ENCODE results near the gene IFT43.
A peak's percentile ranks its signal among the peaks of the same experiment; 100 is the strongest.

The IFT43 gene

GRCh38 chr14:75985618-75986438 is at the start of gene IFT43:
IFT43 (plus strand) TSS chr14:75985763; CDS start chr14:75985787, 24 bp downstream.
- peak within 1 kb of the TSS; percentile 84 for H3K4me3 Mint-ChIP-seq
- peaks cover 22% of the 10 kb centered on the region for H3K4me1 Mint-ChIP-seq
- H3K36me3 Mint-ChIP-seq, result peaks cover 15% of the 10 kb centered on the region
- no peaks in the 10 kb centered on the region for H3K9me3 Mint-ChIP-seq
- no peaks in the 10 kb centered on the region for H3K27me3 Mint-ChIP-seq
- ATAC-seq, result peak; percentile 86
- peak within 1 kb of the TSS; percentile 77 for H3K27ac Mint-ChIP-seq

- Mint-ChIP-seq H3K36me3 (peaks cover 26% of the 10 kb centered on the region), H3K4me3 (no peak overlapping the region), H3K9me3 (no peaks in the 10 kb centered on the region)
Measured at GRCh38 chr14:75939200-75939599, 46.4 kb upstream of the IFT43 start.

GRCh38 chr14:75941030-75941429 is 44.5 kb upstream of the IFT43 start:
- Mint-ChIP-seq H3K4me3 (no peak overlapping the region), H3K4me1 (no peaks in the 10 kb centered on the region), H3K27me3 (no peaks in the 10 kb centered on the region), H3K36me3 (peaks cover 27% of the 10 kb centered on the region), H3K27ac (no peak overlapping the region), H3K9me3 (no peaks in the 10 kb centered on the region)
- no peak for ATAC-seq

More at GRCh38 chr14:75939200-75939599, 46.4 kb upstream of the IFT43 start:
- Mint-ChIP-seq H3K27me3 (no peaks in the 10 kb centered on the region), H3K4me1 (peaks cover 13% of the 10 kb centered on the region), H3K27ac (no peak overlapping the region)
- no peak for ATAC-seq

GRCh38 chr14:75944607-75945241 is 40.8 kb upstream of the IFT43 start:
- Mint-ChIP-seq H3K4me3 (no peak overlapping the region), H3K27me3 (no peaks in the 10 kb centered on the region), H3K36me3 (peaks cover 16% of the 10 kb centered on the region), H3K27ac (no peak overlapping the region), H3K4me1 (no peaks in the 10 kb centered on the region), H3K9me3 (no peaks in the 10 kb centered on the region)
- ATAC-seq, result no peak

- ATAC-seq, result no peak
- peaks cover 20% of the 10 kb centered on the region for H3K36me3 Mint-ChIP-seq
- H3K27me3 Mint-ChIP-seq, result no peaks in the 10 kb centered on the region
- no peaks in the 10 kb centered on the region for H3K4me1 Mint-ChIP-seq
- H3K27ac Mint-ChIP-seq, result no peak overlapping the region
- no peak overlapping the region for H3K4me3 Mint-ChIP-seq
- H3K9me3 Mint-ChIP-seq, result no peaks in the 10 kb centered on the region
Measured at GRCh38 chr14:75946785-75947184, 38.8 kb upstream of the IFT43 start.

- Mint-ChIP-seq H3K4me3 (no peak overlapping the region), H3K27me3 (no peaks in the 10 kb centered on the region), H3K36me3 (peaks cover 12% of the 10 kb centered on the region), H3K27ac (no peak overlapping the region), H3K4me1 (no peaks in the 10 kb centered on the region), H3K9me3 (peaks cover 7% of the 10 kb centered on the region)
- no peak for ATAC-seq
Measured at GRCh38 chr14:75952489-75952888, 33.1 kb upstream of the IFT43 start.

GRCh38 chr14:75959031-75959430 is 26.5 kb upstream of the IFT43 start:
- H3K27me3 Mint-ChIP-seq, result no peaks in the 10 kb centered on the region
- no peak for ATAC-seq
- H3K27ac Mint-ChIP-seq, result peak overlapping the region; percentile 82
- no peak overlapping the region for H3K4me3 Mint-ChIP-seq
- peaks cover 32% of the 10 kb centered on the region for H3K4me1 Mint-ChIP-seq
- H3K36me3 Mint-ChIP-seq, result peaks cover 9% of the 10 kb centered on the region
- H3K9me3 Mint-ChIP-seq, result no peaks in the 10 kb centered on the region

GRCh38 chr14:75960231-75960630 is 25.3 kb upstream of the IFT43 start:
- Mint-ChIP-seq H3K4me3 (peak overlapping the region; percentile 3), H3K36me3 (peaks cover 9% of the 10 kb centered on the region), H3K9me3 (no peaks in the 10 kb centered on the region), H3K27ac (peak overlapping the region; percentile 82), H3K27me3 (no peaks in the 10 kb centered on the region), H3K4me1 (peaks cover 32% of the 10 kb centered on the region)
- ATAC-seq, result peak; percentile 85

- no peaks in the 10 kb centered on the region for H3K27me3 Mint-ChIP-seq
- H3K36me3 Mint-ChIP-seq, result peaks cover 20% of the 10 kb centered on the region
- peaks cover 32% of the 10 kb centered on the region for H3K4me1 Mint-ChIP-seq
Measured at GRCh38 chr14:75961662-75962061, 23.9 kb upstream of the IFT43 start.

GRCh38 chr14:75967866-75968265 is 17.7 kb upstream of the IFT43 start:
- Mint-ChIP-seq H3K27ac (no peak overlapping the region), H3K4me3 (no peak overlapping the region), H3K9me3 (no peaks in the 10 kb centered on the region), H3K27me3 (no peaks in the 10 kb centered on the region), H3K36me3 (peaks cover 32% of the 10 kb centered on the region), H3K4me1 (no peaks in the 10 kb centered on the region)
- no peak for ATAC-seq

More at GRCh38 chr14:75961662-75962061, 23.9 kb upstream of the IFT43 start:
- ATAC-seq, result no peak
- Mint-ChIP-seq H3K4me3 (no peak overlapping the region), H3K9me3 (no peaks in the 10 kb centered on the region), H3K27ac (no peak overlapping the region)

- no peak for ATAC-seq
- Mint-ChIP-seq H3K27ac (no peak overlapping the region), H3K4me1 (no peaks in the 10 kb centered on the region), H3K4me3 (no peak overlapping the region), H3K27me3 (no peaks in the 10 kb centered on the region), H3K36me3 (peaks cover 31% of the 10 kb centered on the region), H3K9me3 (no peaks in the 10 kb centered on the region)
Measured at GRCh38 chr14:75968456-75968855, 17.1 kb upstream of the IFT43 start.

- no peaks in the 10 kb centered on the region for H3K9me3 Mint-ChIP-seq
- H3K4me1 Mint-ChIP-seq, result no peaks in the 10 kb centered on the region
- no peak overlapping the region for H3K27ac Mint-ChIP-seq
- peaks cover 31% of the 10 kb centered on the region for H3K36me3 Mint-ChIP-seq
- no peak for ATAC-seq
- no peak overlapping the region for H3K4me3 Mint-ChIP-seq
- H3K27me3 Mint-ChIP-seq, result no peaks in the 10 kb centered on the region
Measured at GRCh38 chr14:75969126-75969525, 16.4 kb upstream of the IFT43 start.

- Mint-ChIP-seq H3K4me3 (no peak overlapping the region), H3K9me3 (no peaks in the 10 kb centered on the region), H3K4me1 (no peaks in the 10 kb centered on the region), H3K36me3 (peaks cover 31% of the 10 kb centered on the region), H3K27ac (no peak overlapping the region), H3K27me3 (no peaks in the 10 kb centered on the region)
- no peak for ATAC-seq
Measured at GRCh38 chr14:75969891-75970290, 15.7 kb upstream of the IFT43 start.

GRCh38 chr14:75970989-75971388 is 14.6 kb upstream of the IFT43 start:
- H3K27me3 Mint-ChIP-seq, result no peaks in the 10 kb centered on the region
- no peak for ATAC-seq
- H3K36me3 Mint-ChIP-seq, result peaks cover 26% of the 10 kb centered on the region
- no peaks in the 10 kb centered on the region for H3K4me1 Mint-ChIP-seq
- no peak overlapping the region for H3K4me3 Mint-ChIP-seq
- H3K27ac Mint-ChIP-seq, result no peak overlapping the region
- no peaks in the 10 kb centered on the region for H3K9me3 Mint-ChIP-seq

- no peaks in the 10 kb centered on the region for H3K27me3 Mint-ChIP-seq
- H3K9me3 Mint-ChIP-seq, result no peaks in the 10 kb centered on the region
- no peak overlapping the region for H3K27ac Mint-ChIP-seq
- peaks cover 2% of the 10 kb centered on the region for H3K4me1 Mint-ChIP-seq
- no peak for ATAC-seq
- peaks cover 21% of the 10 kb centered on the region for H3K36me3 Mint-ChIP-seq
- no peak overlapping the region for H3K4me3 Mint-ChIP-seq
Measured at GRCh38 chr14:75971509-75971908, 14.1 kb upstream of the IFT43 start.
